GM12892 (cell line): ENCODE results near the gene CRTC1.
A peak's percentile ranks its signal among the peaks of the same experiment; 100 is the strongest.

Source experiments
- DNase-seq: peaks from one replicate; pipeline ENCODE4 v3.0.0; 2011; ENCODE audit not compliant: insufficient read length
- FAIRE-seq: peaks from 2 replicates; lab custom pipeline; 2011; peaks lifted over from hg19 to GRCh38; lab: Jason Lieb, UNC
- POLR2A ChIP-seq: IDR thresholded peaks from 2 replicates; pipeline ENCODE4 v1.6.1; 2011; ENCODE audit warnings: low read depth, low read length, control low read depth
- POLR2AphosphoS5 ChIP-seq: IDR thresholded peaks from 2 replicates; pipeline ENCODE4 v1.6.1; 2011; ENCODE audit warnings: low read depth, low read length, control low read depth
- TAF1 ChIP-seq: IDR thresholded peaks from 2 replicates; pipeline ENCODE4 v1.6.1; 2011; ENCODE audit warnings: low read depth, mild to moderate bottlenecking, control low read depth, low read length, borderline replicate concordance

Gene CRTC1

DNA sequence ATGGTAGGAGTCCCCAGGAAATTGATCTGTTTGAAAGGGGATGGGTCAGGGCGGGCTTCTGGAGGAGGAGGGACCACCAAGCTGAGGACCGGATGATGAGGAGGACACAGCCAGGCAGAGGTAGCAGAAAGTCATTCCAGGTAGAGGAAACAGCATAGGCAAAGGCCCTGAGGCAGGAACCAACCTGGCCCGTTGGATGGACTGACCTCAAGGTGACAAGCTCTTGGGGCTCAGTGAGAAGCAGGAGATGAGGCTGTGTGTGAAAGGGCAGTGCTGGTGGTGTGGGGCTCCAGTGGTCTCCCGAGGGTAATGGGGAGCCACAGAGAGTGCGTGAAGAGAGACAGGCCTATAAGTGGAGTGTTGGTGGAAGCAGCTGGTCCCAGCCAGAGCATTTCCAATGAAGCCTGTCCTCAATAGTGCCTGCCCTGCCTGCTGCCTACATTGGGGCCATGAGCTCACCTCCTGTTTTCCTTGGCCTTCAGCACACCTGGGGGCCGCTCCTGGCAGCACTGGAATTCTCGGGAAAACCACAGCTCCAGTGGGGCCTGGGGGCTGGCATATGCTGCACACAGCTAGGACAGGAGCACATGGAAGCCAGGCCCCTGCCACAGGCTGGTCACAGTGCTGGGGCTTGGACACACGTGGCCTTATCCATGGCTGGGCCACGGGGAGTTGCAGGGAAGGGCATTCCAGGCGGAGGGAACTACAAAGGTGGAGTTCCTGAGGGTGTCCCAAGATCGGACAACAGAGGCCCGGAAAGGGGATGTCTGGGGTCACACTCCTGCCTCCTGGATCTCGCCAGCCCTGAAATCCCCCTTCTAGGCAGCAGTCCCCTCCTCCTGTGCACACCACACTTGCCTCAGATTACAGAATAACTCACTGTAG, 109.9 kb downstream of the CRTC1 start:
- no peak for TF ChIP-seq TAF1
- TF ChIP-seq POLR2AphosphoS5: no peak
- TF ChIP-seq POLR2A: no peak
- no peak for FAIRE-seq
- DNase-seq: no peak

DNA sequence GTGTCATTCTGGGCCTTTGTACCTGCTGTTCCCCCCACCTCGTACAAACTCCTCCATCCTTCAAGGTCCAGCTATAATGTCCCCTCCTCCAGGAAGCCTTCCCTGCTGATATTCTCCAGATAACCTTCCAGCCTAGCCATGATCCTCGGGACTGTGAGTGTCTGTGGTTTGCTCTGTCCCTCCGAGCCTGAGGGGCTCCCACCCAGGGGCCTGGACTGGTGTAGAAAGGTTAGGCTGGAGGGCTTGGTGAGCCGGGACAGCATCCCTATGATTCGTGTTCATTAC, 110.5 kb downstream of the CRTC1 start:
- DNase-seq: no peak
- no peak for TF ChIP-seq TAF1
- TF ChIP-seq POLR2AphosphoS5: no peak
- no peak for TF ChIP-seq POLR2A
- FAIRE-seq: no peak

DNA sequence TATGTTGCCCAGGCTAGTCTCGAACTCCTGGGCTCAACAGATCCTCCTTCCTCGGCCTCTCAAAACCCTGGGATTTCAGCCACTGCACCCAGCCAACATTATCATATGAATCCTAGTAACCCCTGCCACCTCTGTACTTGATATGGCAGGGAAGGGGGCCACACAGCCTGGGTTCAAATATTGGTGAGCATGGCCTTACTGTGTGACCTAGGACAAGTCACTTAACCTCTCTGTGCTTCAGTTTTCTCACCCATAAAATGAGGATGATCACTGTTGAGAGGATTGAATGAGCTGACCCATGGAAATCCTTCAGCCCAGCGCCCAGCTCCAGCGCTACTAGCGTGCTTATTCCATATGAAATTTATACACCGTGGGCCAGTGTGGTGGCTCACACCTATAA, 111.2 kb downstream of the CRTC1 start:
- TF ChIP-seq POLR2A (no peak), POLR2AphosphoS5 (no peak), TAF1 (no peak)
- FAIRE-seq (no peak), DNase-seq (no peak)

DNA sequence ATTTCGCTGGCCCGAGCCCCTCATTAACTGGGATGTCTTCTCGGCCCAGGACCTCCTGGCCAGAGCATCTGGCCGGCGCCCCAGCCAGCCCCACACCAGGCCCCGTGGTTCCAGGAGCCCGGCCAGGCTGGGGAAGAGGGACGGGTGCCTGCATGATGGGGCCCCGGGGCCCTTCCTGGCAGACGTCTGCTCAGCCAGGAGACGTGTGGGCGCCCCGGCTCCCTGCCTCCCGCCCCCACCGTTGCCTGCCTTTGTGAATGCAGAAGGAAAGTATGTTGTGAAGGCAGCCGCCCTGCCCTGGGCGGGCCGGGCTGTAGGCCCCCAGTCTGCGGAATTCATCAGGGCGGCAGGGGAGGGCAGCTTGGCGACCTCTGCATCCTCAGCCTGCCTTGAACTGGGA, 112.1 kb downstream of the CRTC1 start:
- FAIRE-seq (no peak), DNase-seq (peak; percentile 35)
- TF ChIP-seq POLR2A: no peak
- TF ChIP-seq TAF1: no peak
- no peak for TF ChIP-seq POLR2AphosphoS5

DNA sequence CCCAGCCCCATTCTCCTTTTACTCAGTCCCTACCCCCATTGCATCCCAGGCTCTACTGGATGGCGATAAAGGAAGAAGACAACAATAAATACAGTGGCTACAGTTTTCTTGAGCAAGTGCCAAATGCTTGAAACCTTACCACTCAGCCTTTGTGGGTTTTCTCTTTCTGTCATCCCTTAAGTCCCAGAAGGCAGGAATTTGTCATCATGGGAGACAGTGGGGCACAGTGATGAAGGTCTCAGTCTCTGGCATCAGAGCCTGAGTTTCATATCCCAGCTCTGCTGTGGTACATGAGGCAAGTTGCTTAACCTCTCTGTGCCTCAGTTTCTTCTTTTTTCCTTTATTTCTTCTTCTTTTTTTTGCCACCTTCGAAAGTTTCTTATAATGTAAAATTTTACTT, 112.8 kb downstream of the CRTC1 start:
- TF ChIP-seq POLR2A (no peak), POLR2AphosphoS5 (no peak), TAF1 (no peak)
- no peak for DNase-seq
- no peak for FAIRE-seq

DNA sequence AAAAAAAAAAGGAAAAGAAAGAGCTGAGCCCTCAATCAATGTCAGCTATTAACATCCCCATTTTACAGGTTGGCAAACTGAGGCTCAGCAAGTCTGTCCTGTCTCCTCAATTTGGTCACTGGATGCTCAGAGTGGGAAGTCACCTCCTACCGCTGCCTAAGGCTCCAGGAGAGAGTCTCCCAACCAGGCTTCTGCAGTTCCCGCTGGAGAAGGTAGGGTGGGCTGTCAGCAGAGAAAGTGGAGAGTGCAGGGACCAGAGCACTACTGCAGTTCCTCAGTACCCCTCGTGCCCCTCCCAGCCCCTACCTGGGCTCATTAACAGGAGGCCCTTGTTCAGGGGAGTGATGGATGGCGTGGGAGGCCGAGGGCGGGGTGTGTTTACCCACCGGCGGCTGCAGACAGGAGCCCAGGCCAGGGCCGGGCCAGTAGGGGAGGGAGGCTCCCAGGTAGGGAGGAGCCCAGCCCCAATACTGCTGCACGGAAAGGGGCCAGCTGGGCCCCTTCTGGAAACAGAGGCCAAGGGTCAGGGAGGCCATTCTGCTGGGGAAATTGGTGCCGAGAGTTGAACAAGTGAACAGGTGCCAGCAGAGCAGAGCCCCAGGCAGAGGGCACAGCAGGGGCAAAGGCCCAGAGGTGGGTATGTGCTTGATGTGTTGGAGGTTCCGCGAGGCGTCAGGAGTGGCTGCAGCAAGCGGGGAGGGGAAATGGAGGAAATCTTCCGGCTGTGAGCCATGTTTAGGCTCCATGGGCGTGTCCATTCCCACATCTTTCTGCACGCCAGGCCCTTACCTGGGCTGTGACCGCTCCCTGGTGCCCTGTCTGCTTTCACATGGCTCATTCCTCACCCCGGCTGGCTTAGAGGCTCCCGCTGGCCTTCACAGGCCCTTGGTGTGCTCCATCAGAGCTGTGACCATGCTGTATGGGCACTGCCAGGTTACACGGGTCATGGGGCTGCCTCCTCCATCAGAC, 115.2 kb downstream of the CRTC1 start:
- no peak for DNase-seq
- TF ChIP-seq POLR2AphosphoS5 (no peak), TAF1 (no peak), POLR2A (no peak)
- no peak for FAIRE-seq

DNA sequence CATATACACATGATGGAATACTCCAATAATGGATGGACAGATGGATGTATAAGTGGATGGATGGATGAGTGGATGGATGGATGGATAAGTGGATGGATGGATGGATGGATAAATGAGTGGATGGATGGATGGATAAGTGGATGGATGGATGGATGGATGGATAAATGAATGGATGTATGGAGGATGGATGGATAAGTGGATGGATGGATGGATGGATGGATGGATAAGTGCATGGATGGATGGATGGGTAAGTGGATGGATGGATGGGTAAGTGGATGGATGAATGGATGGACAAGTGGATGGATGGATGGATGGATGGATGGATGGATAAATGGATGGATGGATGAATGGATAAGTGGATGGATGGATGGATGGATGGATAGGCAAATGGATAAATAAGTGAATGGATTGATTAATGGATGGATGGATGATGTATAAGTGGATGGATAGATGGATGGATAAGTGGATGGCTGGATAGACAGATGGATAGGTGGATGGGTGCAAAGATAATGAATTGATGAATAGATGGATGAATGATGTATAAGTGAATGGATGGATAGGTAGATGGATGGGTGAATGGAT, 116.0 kb downstream of the CRTC1 start:
- FAIRE-seq (no peak), DNase-seq (no peak)
- no peak for TF ChIP-seq POLR2AphosphoS5
- TF ChIP-seq POLR2A: no peak
- no peak for TF ChIP-seq TAF1

DNA sequence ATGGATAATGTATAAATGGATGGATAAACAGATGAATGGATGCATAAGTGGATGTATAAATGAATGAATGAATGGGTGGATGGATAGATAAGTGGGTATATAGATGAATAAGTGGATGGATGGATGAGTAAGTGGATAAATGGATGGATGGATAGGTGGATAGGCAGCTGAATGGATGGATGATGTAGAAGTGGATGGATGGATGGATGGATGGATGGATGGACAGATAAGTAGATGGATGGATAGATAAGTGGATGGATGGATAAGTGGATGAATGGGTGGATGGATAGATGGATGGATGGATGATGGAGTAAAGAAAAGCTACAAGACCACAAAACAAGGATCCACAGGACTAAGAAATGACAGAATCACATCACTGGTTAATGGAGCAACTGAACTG, 116.6 kb downstream of the CRTC1 start:
- DNase-seq (no peak), FAIRE-seq (no peak)
- TF ChIP-seq POLR2AphosphoS5: no peak
- TF ChIP-seq TAF1: no peak
- no peak for TF ChIP-seq POLR2A

DNA sequence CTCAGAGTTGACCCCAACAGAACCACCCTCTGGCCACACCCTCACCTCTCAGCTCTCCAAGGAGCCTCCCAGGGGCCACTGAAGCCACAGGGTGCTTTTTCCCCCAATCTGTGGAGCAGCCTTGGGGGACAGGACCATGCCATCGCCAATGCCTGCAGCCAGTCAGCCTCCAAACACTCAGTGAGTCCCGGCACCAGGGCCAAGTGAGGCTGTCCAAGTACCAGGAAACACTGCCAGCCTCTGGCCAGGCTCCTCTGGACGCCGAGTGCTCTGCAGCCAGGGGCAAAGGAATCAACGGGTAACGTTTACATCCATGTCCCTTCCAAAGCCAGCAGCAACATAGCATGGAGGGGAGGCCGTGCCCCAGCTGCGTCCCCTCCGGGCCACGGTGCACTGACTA, 117.2 kb downstream of the CRTC1 start:
- TF ChIP-seq TAF1: no peak
- no peak for TF ChIP-seq POLR2A
- no peak for TF ChIP-seq POLR2AphosphoS5
- FAIRE-seq (no peak), DNase-seq (no peak)

DNA sequence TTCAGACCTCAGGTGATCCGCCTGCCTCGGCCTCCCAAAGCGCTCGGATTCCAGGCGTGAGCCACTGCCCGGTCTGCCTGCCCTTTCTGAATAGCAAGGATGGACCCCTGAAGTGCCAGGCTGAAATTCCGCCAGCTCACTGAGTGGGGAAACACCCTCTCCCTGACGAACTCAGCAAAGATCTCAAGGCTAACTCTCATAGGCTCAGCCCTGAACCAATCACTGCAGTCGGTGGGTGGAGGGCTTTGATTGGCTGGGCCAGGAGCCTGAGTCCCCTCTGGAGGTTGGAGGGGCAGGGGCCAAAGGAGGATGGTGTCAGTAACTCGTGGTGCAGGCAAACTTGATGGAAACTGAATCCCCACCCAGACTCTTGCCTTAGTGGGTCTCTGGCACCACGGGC, 118.9 kb downstream of the CRTC1 start:
- DNase-seq (no peak), FAIRE-seq (no peak)
- TF ChIP-seq POLR2AphosphoS5 (no peak), TAF1 (no peak), POLR2A (no peak)

DNA sequence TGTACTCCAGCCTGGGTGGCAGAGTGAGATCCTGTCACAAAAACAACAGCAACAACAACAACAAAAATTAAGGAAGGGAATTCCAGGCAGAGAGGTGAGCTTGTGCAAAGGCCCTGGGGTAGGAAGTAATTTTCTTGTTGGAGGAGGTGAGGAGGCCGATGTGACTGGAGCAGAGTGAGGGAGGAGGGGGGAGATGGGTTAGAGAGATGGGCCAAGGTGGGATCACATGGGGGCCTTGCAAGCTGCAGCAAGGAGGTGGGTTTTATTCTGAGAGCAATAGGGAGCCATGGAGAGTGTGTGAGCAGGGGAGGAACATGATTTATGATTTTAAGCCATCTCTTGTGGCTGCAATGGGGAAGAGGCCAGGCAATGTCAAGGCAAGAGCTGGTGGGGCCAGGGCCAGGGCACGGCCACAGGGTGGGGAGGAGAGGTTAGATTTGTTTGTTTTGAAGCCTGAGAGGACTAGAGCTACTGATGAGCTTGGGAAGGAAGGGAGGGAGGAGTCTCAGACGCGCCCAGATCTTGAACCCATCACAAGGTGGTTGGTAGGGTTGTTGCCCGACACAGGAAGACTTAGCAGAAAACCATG, 120.2 kb downstream of the CRTC1 start:
- no peak for TF ChIP-seq POLR2A
- no peak for TF ChIP-seq TAF1
- TF ChIP-seq POLR2AphosphoS5: no peak
- DNase-seq: no peak
- FAIRE-seq: no peak
